NOMO-1 (cell line): ENCODE data around the gene FAH.

Experiments used
- DNase-seq, 2 experiments: peaks; one replicate each; lab custom pipeline; 2025; ENCODE audit not compliant: unreplicated experiment in 2 of 2; lab: John Stamatoyannopoulos, UW

The FAH gene

DNA sequence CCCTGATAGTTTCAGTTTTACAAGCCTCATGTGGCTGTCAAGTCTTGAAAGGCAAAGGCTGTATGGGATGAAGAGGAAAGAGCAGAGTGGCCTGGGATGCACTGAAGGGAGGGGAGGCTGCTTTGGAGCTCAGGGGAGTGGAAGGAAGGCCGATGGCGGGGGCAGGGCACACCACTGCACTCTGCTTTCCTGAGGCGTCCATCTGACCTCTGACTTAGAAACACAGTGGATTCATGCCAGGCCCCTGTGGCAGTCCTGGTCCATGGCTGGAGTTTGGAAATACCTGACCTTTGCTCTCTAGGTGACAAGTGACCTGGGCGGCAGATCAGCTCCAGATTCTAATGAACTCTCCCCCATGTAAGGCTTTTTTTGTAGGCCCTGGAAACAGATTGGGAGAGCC, 19.0 kb downstream of the FAH start:
- no peak for DNase-seq

- no peak for DNase-seq
Observed at GRCh38 chr15:80172401-80172800, 19.6 kb downstream of the FAH start.

DNA sequence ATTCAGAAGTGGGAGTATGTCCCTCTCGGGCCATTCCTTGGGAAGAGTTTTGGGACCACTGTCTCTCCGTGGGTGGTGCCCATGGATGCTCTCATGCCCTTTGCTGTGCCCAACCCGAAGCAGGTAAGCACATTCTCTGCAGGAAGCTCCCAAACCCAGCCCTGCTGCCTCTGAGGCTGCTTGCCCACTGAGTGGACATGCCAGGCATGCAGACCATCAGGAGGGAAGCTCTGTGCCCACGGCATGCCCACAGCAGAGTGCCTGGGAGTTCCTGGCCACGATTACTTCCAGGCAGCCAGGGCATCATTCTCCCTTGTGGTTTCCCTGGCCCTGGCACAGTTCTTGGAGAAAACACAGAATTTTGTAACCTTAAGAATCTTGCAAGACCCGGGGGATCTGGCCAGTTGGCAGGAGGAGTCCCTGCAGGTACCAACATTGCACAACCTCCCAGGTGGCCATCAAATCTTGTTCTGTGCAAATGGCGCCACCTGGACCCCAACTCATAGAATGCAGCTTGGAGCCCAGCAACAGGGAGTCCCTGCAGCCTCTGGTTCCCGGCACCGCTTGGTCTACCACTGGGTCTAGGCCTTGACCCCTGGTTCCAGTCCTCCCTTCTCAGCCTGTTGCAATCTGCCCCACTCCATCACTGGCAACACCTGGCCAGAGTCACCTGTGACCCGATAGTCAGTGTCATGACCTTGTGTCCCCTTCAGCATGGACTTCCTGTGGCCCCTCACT, 20.4 kb downstream of the FAH start:
- DNase-seq, result peak in 1 of 2 experiments; percentile 20

- DNase-seq, result no peak
Observed at GRCh38 chr15:80174017-80174746, 21.4 kb downstream of the FAH start.

GRCh38 chr15:80175436-80175835, 22.6 kb downstream of the FAH start:
- DNase-seq, result no peak

DNA sequence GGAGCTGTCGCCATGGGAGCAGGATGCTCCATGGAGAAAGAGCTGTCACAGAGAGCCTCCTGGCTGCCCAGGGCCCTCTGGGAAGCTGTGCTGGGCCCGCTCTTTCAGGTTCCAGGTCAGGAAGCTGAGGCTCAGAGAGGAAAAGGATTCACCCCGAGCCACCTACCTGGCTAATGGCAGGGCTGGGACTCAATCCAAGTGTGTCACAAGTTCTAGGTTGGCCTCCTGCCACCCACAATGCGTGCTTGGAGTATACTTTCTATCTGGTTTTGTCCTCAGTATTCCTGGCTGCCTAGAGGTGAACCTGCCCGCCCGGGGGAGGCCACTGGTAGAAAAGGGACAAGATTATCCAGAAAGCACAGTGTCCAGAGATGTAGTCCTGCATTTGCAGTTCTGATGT, 23.6 kb downstream of the FAH start:
- no peak for DNase-seq

- peak in 1 of 2 experiments; percentile 7 for DNase-seq
Observed at GRCh38 chr15:80177156-80177555, 24.4 kb downstream of the FAH start.

DNA sequence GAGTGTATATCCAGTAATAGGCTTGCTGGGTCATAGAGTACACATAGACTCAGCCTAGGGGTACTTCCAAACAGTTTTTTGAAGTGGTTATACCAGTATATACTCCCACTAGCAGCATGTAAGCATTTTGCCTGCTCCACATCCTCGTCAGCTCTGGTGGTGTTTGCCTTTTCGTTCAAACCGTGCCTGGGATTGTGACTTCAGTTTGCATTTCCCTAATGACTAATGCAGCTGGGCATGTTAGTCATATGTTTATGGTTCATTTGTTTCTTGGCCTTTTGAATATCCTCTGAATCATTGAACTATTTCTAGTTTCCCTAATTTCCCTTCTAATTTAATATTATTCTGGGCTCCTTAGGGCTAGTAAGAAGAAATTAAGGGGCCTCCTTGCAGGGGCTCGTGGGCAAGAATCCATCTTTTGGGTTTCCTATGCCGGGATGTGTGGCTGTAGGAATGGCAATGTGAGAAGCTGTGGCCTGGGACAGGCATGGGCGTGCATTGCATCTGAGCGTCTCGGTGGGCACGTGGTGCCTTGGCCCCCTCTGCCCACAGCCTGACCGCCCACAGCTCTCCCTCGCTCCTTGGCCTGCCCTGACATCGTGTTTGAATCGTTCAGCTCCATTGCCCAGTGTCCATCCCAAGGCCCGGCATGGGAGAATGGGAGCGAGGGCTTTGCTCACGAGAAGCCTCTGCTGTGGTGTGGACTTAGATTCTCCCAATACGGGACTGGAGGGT, 26.4 kb downstream of the FAH start:
- no peak for DNase-seq

- DNase-seq, result no peak
Observed at GRCh38 chr15:80179935-80180334, 27.1 kb downstream of the FAH start.

- no peak for DNase-seq
Observed at GRCh38 chr15:80180468-80180867, 27.7 kb downstream of the FAH start.

DNA sequence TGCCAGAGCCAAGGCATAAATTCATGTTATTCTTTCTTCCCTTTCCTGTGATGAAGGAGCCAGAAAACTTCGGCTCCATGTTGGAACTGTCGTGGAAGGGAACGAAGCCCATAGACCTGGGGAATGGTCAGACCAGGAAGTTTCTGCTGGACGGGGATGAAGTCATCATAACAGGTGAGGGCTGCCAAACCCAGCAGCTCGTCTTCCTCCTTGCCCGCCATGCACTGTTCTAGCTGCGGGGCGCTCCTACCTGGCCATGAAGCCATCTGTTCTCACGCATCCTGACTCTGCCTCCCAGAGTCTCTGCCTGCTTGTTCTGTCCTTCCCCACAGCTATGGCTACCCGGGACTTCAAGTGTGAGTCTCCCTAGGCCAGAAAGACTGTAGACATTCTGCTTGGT, 28.2 kb downstream of the FAH start:
- no peak for DNase-seq

GRCh38 chr15:80182611-80183261, 29.9 kb downstream of the FAH start:
- DNase-seq, result no peak

DNA sequence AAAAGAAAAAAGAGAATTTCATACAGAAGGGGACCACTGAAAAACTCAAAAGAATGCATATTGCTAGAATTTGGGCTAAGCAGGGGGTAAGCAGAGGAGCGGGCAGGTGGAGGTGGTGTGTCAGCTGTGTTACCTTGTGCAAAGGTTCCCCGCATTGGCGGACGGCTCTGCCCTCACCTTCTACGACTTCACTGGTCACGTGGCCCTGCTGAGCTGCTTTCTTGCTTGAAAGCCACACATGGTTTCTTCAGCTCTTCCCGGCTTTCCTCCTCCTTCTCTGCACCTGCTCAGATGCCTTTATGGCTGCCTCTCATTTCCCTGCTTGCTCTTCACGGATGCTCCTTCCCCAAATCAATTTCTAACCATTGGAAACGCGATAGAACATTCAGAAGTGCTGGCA, 30.5 kb downstream of the FAH start:
- DNase-seq, result no peak

DNA sequence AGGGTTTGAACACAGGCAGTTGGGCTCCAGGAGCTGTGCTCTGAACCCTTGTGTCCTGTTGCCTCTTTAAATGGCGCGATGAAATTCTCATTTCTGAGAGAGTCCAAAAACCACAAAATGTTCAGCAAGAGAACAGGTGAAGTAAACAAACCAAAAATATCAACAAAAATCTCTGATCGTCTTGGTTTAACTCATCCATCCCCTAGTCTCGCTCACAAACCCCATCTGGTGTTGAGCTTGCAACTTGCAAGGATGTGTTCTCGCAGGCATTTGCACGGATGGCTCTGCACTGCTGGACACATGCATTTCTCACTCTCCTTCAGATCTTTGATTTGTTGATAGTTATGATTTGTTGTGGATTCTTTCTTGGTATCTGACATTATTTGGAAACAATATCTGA, 31.1 kb downstream of the FAH start:
- no peak for DNase-seq

DNA sequence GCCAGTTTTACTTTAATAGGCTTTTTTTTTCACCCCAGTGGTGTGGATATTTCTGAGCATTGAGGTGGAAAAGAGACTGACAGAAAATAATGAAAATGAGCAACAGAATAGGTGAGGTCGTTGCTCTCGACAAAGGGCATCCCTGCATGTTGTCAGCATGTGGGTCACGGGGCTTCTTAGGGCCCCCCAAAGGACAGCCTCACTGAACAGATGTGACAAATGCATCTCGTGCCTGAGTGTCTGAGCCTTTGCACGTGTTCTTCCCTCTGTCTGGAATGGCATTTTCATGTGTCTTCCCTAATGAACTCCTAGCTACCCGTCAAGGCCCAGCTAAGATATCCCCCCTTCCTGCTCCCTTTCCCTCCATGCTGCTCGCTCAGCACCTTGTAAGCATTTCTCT, 31.8 kb downstream of the FAH start:
- DNase-seq, result no peak

DNA sequence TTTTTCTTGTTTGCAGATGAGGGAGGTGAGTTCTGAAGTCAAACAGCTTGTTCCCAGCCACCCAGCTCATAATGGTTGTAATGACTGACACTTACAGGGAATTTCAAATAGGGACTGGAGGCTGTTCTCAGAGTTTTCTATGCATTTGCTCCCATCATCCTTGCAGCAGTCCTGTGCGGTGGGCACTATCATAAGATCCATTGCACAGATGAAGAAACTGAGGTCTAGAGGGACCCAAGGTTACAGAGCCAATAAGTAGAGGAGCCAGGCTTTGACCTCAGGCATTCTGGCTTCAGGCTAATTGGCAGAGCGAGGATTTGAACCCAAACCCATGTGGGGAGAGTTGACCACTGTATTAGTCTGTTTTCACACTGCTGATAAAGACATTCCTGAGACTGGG, 32.4 kb downstream of the FAH start:
- no peak for DNase-seq

- no peak for DNase-seq
Observed at GRCh38 chr15:80186066-80186465, 33.3 kb downstream of the FAH start.

- DNase-seq, result no peak
Observed at GRCh38 chr15:80186597-80186996, 33.8 kb downstream of the FAH start.

DNA sequence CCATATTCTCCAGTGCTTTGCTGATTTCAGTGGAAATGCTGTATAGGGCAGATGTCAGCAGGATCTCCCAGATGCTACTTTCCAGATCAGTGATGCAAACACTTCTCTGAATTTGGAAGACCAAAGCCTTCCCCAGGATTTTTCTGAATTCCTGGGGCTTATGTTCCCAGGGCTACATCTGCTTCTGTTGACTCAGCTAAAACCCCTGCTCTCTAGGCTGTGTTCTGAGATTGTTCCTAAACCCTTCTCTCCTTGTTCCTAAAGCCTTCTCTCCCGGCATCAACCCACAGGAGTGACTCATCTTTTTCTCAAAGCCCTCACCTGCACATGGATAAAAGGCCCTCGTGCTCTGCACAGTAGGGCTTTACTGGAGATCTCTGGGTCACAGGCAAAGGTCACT, 35.5 kb downstream of the FAH start:
- DNase-seq, result no peak

DNA sequence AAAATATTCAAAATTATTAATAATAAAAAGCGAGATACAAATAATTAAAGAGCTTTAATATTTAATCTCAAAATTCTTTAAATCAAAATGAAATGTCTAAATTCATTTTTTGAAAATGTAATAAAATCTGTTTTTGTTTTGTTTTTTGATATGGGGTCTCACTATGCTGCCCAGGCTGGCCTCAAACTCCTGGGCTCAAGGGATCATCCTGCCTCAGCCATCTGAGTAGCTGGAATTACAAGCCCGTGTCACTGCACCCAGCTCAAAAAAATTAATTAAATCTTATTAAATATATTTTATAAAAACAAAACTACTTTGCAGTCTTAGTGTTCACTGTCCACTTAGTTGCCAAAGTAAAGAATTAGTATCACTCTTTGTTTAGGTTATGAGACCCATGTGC, 38.4 kb downstream of the FAH start:
- no peak for DNase-seq

GRCh38 chr15:80191897-80192595, 39.2 kb downstream of the FAH start:
- DNase-seq, result no peak
